Lower leg skin (tissue), 3 donors: ENCODE results near the gene AHR.

Experiments used
- POLR2A ChIP-seq, 2 donors: fragments of 450-650 bp; IDR thresholded peaks; one replicate each; pipeline ENCODE4 v1.6.1; 2016 to 2017; ENCODE audit warnings: antibody characterized with exemption in 2 of 2, mild to moderate bottlenecking in 1 of 2, moderate library complexity in 1 of 2
- TF ChIP-seq, protein P1 (sequence below), 3 donors: fragments of 450-650 bp; IDR thresholded peaks; one replicate each; pipeline ENCODE4 v1.5.1; 2016; ENCODE audit warnings: antibody characterized with exemption in 3 of 3, mild to moderate bottlenecking in 3 of 3, moderate library complexity in 2 of 3

DNA sequence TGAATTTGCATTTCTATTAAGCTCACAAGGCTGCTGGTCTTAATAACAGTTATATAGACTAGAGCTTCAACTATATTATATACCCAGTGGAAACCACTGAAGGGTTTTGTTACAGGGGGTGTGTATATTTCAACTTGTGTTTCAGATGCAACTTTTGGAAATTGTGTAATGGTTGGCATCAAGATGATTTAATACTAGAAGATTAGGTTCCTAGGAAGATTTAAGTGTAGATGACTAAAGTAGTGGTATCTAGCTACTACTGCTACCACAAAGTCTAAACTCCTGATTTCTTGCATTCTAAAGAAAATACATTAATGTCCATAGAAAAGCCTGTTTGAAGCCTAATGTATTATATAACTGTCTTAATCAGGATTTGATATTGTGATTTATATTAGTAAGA is 30.2 kb downstream of the AHR start:
- TF ChIP-seq, protein P1, sequence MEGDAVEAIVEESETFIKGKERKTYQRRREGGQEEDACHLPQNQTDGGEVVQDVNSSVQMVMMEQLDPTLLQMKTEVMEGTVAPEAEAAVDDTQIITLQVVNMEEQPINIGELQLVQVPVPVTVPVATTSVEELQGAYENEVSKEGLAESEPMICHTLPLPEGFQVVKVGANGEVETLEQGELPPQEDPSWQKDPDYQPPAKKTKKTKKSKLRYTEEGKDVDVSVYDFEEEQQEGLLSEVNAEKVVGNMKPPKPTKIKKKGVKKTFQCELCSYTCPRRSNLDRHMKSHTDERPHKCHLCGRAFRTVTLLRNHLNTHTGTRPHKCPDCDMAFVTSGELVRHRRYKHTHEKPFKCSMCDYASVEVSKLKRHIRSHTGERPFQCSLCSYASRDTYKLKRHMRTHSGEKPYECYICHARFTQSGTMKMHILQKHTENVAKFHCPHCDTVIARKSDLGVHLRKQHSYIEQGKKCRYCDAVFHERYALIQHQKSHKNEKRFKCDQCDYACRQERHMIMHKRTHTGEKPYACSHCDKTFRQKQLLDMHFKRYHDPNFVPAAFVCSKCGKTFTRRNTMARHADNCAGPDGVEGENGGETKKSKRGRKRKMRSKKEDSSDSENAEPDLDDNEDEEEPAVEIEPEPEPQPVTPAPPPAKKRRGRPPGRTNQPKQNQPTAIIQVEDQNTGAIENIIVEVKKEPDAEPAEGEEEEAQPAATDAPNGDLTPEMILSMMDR (IDR thresholded peaks at IDR 0.05), result no peak
- no peak for TF ChIP-seq POLR2A (IDR thresholded peaks at IDR 0.05)
